Stimulated activated CD4-positive, alpha-beta T cell treated with anti-CD3 and anti-CD28 coated beads, Interleukin-12 subunit alpha, Interleukin-12 subunit beta, amount 100 ng/mL, for 24 hours (primary cell): ENCODE measurements around the gene NEDD4L.

ENCODE experiments used
- DNase-seq, 2 experiments: peaks; one replicate each; pipeline ENCODE4 v3.0.0-alpha.2; 2020; ENCODE audit warnings: low read depth in 2 of 2

NEDD4L gene

GRCh38 chr18:58290116-58290695 is 246.2 kb downstream of the NEDD4L start:
- DNase-seq = no peak

GRCh38 chr18:58291131-58291530 is 247.1 kb downstream of the NEDD4L start:
- DNase-seq = no peak

- no peak for DNase-seq
Observed at GRCh38 chr18:58292638-58293037, 248.6 kb downstream of the NEDD4L start.

DNA sequence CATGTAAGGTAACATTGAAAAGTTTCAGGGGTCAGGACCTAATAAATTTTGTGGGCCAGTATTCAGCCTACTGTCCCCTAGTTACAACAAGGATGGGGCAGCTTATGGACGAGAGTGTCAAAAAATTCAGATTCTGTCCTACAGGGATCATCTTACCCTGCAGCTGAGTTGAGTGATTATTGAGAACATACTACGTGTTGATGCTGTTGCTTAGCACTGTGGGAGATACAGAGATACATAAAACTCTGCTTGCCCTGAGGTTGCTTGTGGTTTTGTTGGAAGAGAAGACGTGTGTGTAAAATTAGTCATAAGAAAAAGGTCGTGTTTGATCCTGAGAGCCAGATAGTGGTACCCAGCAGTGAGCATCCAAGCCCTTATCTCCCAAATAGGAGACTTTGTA is 253.2 kb downstream of the NEDD4L start:
- no peak for DNase-seq

GRCh38 chr18:58298251-58299134 is 254.5 kb downstream of the NEDD4L start:
- no peak for DNase-seq

DNA sequence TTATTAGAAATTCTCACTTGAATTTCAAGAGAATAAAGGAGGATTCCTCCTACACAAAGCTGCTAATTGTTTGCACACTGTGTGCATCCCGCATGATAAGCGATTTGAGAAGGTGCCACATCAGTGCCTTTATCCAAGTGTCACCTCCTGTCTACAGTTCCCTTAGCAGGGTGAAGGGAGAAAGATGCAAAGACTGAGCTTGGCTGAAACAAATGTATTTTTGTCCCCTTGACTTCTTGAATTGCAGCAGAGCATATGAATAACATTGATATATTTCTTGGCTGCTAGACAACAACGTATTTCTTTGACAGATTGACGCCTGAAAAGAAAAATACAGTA is 255.1 kb downstream of the NEDD4L start:
- no peak for DNase-seq

DNA sequence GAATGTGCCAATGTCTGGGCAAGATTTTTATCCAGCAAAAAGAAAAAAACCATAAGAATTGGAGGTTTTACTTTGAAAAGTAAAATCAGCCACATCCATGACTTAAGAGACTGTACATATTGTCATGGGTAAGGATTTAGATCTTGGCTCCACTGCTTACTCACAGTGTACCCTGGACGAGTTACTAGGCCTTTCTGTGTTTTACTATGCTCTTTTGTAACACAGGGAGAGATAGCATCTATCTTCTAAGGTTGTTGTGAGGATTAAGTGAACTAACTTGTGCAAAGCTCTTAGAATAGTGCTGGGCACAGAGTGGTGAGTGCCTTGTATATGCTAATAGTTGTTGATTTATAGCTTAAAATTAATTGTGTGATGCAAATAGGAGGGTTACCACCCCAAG is 255.9 kb downstream of the NEDD4L start:
- DNase-seq = no peak

DNA sequence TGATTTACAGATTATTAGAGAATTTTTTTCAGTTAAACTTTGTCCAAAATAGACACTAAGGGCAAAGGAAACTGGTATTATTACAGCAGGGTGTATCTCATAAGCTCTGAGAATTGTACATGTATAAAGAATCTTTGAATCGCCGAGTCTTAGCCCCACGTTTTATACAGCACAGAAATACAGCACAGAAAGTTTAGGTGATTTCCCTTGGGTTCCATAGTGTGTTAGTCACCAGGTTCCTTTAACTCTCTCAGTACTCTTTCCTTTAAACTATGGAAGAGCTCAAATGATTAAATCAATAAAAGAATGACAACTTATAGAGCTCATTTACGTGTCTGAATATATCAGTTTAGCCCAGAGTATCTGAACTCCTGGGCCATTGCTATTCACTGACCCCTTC is 256.8 kb downstream of the NEDD4L start:
- no peak for DNase-seq

GRCh38 chr18:58302811-58303210 is 258.8 kb downstream of the NEDD4L start:
- DNase-seq = no peak

DNA sequence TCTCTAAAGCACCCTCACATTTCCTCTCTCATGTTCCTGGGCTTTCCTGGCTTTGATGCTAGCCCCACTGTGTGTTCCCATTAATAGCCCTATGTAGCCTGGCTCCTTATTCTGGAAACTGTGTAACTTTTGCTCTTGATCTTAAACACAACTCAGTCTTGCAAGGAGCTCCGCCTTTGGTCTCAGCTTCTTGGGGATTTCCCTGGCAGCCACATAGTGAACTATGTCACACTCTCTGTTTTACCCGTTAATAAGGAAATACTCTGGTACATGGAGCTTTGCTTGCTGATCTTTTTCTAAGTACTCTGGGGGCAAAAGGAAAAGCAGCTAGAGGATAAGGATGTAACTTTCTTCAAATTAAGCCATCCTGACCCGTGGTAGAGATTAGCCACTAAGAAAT is 259.3 kb downstream of the NEDD4L start:
- DNase-seq = no peak

DNA sequence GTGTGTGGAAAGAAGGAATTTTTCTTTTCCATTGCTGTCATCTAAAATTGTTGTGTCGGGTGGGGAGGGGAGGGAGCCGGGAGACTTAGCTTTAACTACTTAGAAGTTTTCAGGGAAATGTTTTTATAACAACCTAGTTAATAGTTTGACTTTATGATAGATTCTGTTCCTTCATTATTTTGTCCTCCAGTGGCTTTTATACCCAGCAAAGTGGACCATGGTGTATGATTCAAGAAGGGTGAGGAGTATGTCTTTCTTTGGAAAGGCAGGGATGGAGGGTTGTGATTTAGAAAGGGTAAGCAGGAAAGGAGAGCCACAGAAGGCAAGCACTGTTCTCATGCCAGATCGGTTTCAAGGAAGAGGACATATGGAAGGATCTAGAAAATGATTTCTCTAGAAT is 261.8 kb downstream of the NEDD4L start:
- no peak for DNase-seq

DNA sequence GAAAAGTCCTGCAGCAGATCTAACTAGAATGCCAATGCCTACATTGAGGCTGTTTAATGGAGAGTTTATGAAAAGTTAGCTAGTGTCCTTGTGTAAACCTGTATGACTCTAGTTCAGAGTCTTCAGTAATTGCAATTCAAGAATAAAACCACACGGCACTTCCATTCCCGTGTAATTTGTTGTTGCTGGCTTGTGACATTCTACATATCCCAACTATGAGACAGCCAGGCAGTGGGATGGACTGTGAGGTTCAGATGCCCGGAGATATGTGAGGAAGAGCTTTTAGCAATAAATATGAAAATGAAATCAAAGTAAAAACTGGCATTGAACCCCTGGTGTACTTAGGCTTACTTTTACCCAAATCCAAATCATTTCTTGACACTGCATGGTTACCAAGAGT is 263.4 kb downstream of the NEDD4L start:
- DNase-seq = no peak

- DNase-seq = no peak
Observed at GRCh38 chr18:58308463-58308862, 264.4 kb downstream of the NEDD4L start.

DNA sequence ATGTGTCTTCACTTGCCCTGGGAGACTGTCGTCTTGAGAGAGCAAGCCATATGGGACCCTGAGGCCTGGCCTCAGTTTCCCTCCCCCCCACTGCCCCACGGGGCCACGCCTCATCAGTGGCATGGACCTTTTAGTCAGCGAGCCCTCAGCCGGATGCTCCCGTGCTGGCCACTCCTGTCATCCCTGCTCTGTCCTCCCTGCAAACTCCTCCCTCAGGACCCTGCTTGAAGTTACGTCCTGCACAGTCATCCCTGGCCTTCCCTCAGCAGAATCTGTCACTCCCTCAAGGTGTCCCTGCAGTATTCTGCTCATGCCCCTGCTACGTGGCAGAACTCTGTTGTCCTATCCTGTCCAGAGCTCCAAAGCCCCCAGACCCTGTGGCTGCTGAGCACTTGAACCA is 265.1 kb downstream of the NEDD4L start:
- no peak for DNase-seq

DNA sequence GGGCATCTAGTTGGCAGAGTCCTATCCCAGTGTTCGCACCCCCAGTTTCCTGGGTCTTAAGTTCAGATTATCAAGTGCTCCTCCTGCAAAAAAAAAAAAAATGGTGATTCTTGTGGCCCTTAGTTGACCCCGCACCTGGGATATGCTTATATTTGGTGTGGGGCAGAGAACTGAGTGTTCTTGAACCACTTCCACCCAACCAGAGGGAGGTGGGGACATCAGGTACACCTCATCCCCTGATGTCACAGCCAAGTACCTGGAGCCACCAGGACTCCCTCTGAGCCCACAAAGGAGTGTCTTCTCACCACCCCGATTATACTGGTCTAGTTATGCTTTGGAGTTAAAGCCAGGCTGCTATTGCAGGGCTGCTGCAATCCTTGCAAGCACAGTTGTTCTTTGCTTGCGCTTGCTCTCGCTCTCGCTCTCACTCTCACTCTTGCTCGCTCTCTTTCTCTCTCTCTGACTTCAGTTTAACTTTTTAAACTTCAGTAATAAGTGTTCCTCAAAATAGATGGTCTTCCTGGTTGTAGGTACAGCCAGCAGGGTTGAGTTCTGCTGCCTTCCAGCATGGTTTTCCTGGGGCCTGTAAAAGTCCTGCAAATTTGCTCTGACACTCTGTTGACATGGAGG is 265.7 kb downstream of the NEDD4L start:
- no peak for DNase-seq

GRCh38 chr18:58310517-58310916 is 266.5 kb downstream of the NEDD4L start:
- peak in 1 of 2 experiments; percentile 33 for DNase-seq

- no peak for DNase-seq
Observed at GRCh38 chr18:58311390-58311789, 267.4 kb downstream of the NEDD4L start.

- DNase-seq = no peak
Observed at GRCh38 chr18:58313491-58314032, 269.5 kb downstream of the NEDD4L start.

DNA sequence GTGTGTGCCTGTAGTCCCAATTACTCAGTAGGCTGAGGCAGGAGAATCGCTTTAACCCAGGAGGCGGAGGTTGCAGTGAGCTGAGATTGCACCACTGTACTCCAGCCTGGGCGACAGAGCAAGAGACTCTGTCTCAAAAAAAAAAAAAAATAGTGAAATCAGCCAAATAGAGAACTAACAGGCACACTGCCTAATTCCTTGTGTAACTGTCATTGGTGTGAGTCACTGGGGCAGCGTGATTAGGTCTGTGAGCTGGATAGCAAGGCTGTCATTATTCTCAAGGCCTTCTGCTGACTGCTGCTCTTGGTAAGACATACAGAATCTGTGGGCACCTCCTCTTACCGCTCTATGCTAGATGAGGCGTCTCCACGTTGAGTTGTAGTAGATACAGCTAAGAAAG is 270.3 kb downstream of the NEDD4L start:
- no peak for DNase-seq

DNA sequence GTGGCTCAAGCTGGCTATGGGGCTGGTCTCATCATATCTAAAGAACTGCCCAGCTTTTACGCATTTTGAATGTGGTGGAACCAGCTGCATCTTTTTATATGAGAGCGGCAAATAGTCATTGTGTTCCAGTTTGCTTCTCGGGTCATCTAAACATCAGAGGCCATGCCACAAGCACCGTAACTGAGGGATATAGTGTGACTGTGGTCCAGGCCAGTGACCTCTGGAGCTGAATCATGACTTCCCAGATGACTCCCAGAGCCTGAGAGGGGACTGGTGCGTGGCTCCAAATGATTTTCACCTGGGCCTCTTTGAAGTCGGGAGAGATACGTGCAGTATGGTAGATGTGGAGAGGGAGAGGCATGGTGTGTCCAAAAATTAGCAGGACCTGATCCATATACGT is 271.0 kb downstream of the NEDD4L start:
- no peak for DNase-seq

DNA sequence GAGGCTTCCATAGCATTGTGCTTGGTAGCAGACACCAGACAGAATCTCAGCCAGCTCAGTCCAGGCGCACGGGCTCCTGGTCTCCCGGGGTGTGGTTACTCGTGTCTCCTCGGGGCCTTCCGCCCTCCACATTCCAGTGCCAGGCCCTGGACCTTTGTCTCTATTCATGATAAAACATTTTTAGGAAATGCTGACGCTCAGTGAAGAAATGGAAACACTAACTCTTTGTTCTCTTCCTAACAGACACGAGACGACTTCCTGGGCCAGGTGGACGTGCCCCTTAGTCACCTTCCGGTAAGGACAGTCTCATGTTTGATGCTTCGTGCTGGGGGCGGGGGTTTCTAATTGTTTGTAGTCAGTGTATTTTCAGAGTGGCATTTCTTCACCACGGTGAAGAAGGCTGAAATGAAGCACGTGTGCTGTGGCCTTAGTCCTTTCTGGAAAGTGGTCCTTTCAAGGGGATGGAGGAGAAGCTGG is 271.8 kb downstream of the NEDD4L start:
- no peak for DNase-seq
